ENCODE results near the gene C1QTNF6. TPM values are rescaled to one million over a fixed set of nuclear protein-coding genes. Genes with fewer than 3 reads are reported as not detected.

Gene C1QTNF6
- total and polyA plus RNA-seq, 10 of the 15 experiments (the other 5 are each of a cell fraction or from before 2014, with no cell fraction given): 0.16 to 4.1 (median 1.3) TPM

DNA sequence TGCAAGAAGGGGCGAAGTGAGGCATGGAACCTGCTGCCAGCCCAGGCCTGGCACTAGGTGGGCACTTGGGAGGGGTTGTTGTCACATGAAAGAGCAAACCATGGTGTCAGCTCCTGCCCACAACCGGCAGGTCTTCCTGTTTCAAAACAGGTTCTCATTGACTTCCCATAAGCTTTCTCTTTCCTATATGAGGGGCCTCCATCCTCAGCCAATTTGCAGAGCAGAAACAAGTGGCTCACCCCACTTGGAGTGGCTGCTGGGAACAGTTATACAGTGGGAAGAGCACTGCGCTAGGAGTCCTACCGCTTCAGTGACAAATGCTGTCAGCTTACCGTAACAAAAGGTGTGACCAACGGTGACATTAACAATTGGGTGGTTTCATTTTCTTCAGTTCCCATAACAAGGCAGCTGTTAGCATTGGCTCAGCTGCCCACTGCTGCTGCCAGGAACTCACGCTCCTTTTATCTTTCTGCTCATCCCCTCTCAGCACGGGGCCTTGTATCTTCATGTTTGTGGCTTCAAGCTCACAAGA, 34.5 kb upstream of the C1QTNF6 start (continued):
- TF ChIP-seq, protein P1, sequence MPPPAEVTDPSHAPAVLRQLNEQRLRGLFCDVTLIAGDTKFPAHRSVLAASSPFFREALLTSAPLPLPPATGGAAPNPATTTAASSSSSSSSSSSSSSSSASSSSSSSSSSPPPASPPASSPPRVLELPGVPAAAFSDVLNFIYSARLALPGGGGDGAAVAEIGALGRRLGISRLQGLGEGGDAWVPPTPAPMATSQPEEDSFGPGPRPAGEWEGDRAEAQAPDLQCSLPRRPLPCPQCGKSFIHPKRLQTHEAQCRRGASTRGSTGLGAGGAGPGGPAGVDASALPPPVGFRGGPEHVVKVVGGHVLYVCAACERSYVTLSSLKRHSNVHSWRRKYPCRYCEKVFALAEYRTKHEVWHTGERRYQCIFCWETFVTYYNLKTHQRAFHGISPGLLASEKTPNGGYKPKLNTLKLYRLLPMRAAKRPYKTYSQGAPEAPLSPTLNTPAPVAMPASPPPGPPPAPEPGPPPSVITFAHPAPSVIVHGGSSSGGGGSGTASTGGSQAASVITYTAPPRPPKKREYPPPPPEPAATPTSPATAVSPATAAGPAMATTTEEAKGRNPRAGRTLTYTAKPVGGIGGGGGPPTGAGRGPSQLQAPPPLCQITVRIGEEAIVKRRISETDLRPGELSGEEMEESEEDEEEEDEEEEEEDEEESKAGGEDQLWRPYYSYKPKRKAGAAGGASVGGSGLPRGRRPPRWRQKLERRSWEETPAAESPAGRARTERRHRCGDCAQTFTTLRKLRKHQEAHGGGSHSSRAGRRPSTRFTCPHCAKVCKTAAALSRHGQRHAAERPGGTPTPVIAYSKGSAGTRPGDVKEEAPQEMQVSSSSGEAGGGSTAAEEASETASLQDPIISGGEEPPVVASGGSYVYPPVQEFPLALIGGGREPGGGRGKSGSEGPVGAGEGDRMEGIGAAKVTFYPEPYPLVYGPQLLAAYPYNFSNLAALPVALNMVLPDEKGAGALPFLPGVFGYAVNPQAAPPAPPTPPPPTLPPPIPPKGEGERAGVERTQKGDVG (CRISPR knock-in tag; IDR thresholded peaks at IDR 0.05): no peak
- TF ChIP-seq TCF12 (IDR thresholded peaks at IDR 0.05; ENCODE audit: low read depth, low read length) (0 out of 2 replicates have a peak, but pooled peaks have one; percentile 33), GATAD2B (conservative IDR thresholded peaks at IDR 0.05; ENCODE audit: low read depth) (0 out of 2 replicates have a peak, but pooled peaks have one; percentile 48), POLR2A (IDR thresholded peaks at IDR 0.05; ENCODE audit: low read depth, low read length) (peak; percentile 29; the same call in 1 of the 2 replicates), MTA2 (IDR thresholded peaks at IDR 0.05; ENCODE audit: low read depth) (0 out of 2 replicates have a peak, but pooled peaks have one; percentile 10), MEF2A (IDR thresholded peaks at IDR 0.05; ENCODE audit: insufficient read depth, low read depth, low read length) (no peak), CHD4 (IDR thresholded peaks at IDR 0.05) (peak; percentile 92; the same call in 1 of the 2 replicates), NR2F1 (conservative IDR thresholded peaks at IDR 0.05) (no peak), NFXL1 (IDR thresholded peaks at IDR 0.05; ENCODE audit: borderline replicate concordance) (no peak), SUPT20H (IDR thresholded peaks at IDR 0.05; ENCODE audit: borderline replicate concordance, control insufficient read depth, low read depth, low read length) (no peak), IRF4 (IDR thresholded peaks at IDR 0.05; ENCODE audit: low read depth, low read length) (no peak), IKZF1 (conservative IDR thresholded peaks at IDR 0.05) (0 out of 2 replicates have a peak, but pooled peaks have one; percentile 26)
- TF ChIP-seq, protein P2, sequence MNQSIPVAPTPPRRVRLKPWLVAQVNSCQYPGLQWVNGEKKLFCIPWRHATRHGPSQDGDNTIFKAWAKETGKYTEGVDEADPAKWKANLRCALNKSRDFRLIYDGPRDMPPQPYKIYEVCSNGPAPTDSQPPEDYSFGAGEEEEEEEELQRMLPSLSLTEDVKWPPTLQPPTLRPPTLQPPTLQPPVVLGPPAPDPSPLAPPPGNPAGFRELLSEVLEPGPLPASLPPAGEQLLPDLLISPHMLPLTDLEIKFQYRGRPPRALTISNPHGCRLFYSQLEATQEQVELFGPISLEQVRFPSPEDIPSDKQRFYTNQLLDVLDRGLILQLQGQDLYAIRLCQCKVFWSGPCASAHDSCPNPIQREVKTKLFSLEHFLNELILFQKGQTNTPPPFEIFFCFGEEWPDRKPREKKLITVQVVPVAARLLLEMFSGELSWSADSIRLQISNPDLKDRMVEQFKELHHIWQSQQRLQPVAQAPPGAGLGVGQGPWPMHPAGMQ (IDR thresholded peaks at IDR 0.05; ENCODE audit: borderline replicate concordance): no peak
- TF ChIP-seq, protein P3, sequence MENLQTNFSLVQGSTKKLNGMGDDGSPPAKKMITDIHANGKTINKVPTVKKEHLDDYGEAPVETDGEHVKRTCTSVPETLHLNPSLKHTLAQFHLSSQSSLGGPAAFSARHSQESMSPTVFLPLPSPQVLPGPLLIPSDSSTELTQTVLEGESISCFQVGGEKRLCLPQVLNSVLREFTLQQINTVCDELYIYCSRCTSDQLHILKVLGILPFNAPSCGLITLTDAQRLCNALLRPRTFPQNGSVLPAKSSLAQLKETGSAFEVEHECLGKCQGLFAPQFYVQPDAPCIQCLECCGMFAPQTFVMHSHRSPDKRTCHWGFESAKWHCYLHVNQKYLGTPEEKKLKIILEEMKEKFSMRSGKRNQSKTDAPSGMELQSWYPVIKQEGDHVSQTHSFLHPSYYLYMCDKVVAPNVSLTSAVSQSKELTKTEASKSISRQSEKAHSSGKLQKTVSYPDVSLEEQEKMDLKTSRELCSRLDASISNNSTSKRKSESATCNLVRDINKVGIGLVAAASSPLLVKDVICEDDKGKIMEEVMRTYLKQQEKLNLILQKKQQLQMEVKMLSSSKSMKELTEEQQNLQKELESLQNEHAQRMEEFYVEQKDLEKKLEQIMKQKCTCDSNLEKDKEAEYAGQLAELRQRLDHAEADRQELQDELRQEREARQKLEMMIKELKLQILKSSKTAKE (IDR thresholded peaks at IDR 0.05; ENCODE audit: low read depth, poor library complexity, severe bottlenecking): no peak

Data from GM12878 (cell line).